Cerebellar cortex (tissue), 1 donor: ENCODE results near the gene CCDC141.

Experiments used
- DNase-seq: peaks from one replicate; pipeline ENCODE4 v3.0.0-alpha.2; 2015; ENCODE audit warnings: low spot score

The CCDC141 gene

DNA sequence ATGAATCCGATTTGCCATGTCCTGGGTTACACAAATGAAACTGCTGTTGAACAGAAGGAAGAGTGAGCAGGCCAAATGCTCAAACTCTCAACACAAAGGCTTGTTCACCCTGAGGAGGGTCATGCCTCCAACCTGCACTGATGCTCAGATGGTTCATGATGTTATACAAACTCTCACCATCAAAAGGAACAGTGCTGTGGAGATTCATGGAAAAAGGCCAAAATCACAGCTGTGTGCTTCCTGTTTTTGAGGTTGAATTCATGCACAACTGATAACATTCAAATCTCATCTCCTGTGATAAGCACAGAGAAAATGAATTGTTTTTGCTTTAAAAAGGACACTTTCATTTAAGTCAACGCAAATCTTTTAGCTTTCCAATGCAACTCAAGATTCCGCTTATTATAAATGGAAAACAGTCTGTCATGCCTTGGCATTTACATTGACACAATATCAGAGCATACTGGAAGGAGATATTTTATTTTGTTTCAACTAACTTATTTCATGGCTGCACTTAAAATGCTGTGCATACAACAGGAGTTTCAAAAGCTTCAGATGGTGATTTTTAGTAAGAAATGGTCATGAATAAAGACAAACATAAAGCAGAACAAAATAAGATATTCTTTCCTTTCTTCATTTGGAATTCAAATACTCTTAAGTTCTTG is 220.5 kb downstream of the CCDC141 start:
- DNase-seq, result no peak

DNA sequence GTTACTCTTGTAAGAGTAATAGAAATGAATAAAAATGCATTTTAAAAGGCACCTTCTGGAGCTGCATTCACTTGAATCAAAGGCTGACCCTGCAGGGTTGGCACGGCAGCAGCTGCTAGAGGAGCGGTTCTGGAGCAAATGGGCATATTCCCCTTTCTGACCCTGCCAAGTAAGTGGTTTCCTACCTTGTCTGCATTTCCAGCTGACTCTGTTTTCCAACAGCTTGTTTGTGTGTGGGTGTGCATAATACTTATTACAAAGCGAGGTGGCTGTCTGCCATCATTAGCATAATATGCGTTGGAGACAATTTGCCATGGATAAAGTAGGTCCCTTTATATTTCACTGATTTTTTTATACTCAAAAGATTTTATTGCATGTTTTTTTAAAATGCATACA is 221.5 kb downstream of the CCDC141 start:
- DNase-seq, result no peak

DNA sequence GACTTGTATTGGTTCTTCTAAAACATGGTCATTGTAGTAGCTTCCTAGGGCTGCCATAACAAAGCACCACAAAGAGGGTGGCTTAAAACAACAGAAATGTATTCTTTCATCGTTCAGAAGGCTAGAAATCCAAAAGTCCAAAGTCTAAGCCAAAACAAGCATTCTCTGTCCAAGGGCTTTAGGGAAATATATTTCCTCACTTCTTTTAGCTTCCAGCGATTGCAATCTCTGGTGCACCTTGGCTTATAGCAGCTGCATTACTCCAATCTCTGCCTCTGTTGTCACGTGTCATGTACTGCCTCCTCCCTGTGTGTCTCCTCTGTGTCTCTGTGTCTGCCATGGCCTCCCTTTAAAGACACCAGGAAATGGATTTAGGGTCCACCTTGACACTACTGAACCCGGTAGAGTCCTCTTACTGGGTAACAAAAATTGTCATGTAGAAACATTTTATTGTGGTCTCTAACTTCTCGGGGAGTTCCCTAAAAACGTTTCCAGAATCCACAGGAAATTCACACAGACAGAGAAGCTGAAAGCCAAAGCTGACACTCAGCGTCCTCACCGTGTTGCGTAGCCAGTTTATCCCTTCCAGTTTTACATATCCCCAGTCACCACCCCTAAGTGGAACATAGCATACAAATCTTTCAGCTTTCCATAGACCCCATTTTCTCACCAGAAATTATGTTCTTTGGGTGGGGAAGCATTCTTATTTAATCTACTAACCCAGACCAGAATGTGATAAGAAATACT is 222.0 kb downstream of the CCDC141 start:
- no peak for DNase-seq

DNA sequence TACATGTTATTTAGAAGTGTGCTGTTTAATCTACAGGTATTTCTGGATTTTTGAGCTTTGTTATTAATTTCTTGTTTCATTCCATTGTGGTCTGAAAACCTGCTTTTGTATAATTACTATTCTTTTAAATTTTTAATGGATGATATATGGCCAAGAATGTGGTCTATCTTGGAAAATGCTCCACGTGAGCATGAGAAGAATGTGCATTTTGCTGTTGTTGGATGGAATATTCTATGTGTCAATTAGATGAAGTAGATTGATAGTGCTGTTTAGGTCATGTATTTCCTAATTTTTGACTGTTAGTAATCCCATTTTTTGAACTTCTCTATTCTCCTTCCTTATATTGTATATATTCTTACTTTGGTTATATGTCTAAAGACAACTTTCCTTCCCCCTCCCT is 222.8 kb downstream of the CCDC141 start:
- no peak for DNase-seq

DNA sequence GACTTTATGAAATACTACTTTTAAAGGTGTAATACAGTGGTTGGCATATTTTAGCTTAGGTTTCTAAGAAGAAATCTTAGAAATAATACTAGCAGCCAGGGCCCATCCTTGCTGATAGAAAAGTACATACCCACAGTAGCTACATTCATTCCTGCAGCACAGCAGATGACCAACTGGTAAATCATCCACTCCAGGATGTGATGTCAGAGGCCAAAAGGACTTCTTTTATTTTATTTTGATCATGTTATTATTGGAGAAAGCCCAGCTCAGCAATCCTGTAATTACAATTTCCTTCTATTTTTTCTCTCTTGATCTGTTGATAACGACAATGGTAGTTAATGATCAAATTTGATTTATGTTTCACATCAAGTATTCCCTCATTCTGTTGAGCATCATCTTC is 224.8 kb downstream of the CCDC141 start:
- no peak for DNase-seq

DNA sequence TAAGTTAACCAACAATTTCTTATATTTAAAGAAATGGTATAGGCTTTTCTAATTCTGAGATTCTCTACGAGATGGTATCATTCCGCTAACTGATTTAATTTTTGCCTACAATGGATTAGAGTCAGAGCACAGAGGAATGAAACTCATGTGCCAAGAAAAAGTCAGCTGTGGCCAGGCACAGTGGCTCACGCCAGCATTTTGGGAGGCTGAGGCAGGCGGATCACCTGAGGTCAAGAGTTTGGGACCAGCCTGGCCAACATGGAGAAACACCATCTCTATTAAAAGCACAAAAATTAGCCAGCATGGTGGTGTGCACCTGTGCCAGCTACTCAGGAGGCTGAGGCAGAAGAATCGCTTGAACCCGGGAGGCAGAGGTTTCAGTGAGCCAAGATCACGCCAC is 225.8 kb downstream of the CCDC141 start:
- DNase-seq, result no peak

DNA sequence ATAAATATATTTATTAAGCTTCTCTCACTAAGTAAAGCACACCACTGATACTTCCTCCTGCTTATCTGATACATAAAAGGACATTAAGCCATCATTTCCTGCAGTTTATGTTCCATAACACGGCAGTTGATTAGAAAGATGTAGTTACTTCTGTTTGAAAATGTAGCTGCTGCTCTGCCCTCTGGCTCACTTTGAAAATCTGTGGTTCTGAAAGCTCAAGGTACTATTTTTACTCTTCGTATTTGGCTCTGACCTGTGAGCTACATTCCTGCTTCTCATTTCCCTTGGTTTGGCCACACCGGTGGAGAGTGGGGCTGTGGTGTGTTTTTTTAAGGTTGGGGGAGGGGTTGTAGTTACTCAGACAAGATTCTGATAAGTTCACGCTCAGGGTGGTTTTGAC is 229.9 kb downstream of the CCDC141 start:
- no peak for DNase-seq

DNA sequence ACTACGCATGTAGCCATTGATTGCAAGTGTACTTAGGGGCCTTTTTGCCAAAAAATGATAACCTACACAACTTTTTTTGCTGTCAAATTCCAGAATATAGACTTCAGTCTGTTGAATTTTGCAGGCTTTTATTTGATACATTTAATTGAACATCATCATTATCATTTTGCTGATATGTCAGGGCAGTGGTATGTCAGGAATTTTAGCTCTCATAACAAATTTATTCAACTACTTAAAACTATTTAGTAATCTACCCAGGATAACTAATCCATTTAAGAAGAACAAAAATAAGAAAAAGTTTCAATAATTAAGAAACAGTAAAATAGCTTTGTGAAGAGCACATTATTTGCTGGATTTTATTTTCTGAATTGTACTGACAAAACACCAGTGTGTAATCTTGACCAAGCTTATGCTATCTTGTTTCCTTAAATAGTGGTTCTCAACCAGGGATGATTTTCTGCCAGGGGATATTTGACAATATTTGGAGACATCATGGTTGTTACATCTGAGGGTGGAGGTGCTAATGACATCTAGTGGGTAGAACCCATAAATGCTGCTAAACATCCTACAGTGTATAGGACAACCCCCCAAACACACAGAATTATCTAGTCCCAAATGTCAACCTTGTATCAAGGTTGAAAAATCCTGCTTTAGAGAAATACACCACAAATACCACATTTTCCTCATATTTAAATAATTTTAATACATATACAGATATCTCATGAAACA is 230.6 kb downstream of the CCDC141 start:
- DNase-seq, result no peak

DNA sequence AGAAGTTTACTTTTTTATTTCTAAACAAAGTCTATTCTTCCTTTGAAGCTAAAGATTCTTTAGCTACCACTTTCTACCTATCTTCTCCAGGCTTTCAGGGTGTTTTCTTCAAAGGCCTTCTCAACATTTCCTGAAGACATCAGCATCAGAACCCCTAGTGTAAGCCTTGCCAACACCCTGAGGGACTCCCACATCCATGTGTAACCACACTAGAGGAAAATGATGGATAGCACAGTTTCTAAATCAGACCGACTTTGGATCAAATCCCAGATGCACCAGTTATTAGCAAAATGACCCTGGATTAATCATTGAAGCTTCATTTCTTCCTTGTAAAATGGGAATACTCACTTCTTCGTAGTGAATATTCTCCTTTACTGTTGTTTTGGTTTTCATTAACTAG is 238.0 kb downstream of the CCDC141 start:
- no peak for DNase-seq

DNA sequence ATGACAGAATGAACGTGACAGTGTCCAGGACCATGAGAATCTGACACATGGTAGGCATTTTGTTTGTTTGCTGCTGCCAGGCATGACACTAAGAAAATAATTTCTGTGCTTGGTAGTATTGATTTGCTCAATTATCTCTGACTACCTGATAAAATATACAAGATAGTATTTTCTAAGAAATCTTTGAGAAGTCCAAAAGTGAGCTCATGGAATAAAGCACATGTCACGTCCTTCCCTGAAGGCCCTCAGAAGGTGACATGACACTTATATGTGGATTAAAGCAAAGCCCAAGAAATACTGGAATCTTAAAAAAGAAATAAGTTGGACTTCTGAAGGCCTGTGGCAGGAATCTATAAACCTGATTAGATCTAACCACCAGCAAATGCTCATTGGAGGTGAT is 238.9 kb downstream of the CCDC141 start:
- DNase-seq, result no peak

DNA sequence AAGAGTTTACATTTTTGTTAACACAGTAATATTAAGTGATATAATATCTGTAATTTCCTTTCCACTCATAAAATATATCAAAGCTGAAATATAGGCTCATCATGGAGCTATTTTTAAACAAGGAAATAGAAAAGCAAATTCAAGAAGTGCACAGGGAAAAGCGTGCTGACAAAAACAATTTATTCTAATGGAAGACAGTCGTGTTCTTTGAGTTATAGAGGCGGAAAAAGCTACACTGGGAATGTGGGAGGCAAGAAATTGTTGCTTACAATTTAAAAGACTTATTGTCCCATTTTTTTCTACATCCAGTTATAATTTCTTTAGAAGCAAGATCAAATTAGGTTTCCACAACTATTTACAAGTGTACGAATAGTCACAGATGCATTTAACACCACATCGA is 239.5 kb downstream of the CCDC141 start:
- DNase-seq, result no peak

DNA sequence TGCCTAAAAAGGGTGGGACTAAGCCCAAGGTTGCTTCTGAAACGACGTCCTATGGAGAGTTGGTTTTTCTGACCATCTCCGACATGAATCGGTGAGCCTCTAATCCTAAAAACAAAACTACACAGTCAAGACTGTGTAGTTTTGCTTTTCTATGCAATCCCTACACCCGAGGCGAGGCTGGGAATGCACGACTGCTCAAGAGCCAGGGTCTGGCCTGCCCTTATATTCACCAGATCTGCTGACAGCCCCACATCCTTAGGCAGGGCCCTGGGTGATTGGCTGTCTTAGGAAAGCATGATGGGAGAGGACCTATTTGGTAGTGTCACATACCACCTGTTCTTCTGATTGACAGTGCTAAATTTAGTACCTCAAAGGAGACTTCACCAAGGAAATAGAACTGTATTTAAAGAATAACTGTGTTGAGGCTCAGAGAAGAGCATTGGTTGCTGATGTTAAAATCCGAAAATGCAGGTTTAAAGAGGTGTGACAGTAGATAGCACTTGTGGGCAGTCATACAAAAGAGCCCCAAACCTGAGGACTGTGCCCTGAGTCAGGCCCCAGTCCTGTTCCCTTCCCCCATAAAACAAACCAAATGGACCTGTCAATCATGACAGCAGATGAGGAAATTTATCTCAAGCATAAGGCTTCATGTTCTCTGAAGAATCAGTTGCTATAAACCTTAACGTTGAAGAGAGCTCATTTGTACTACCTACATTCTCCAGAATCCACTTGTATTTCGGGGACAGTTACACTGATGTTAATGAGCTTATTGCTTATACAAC is 242.5 kb downstream of the CCDC141 start, which contains the start of gene TTN:
Gene TTN, minus strand, starts transcription at position 197 of the 782 bp plus-strand sequence. CDS start 2,781 bp downstream, outside the sequence.
- DNase-seq, result no peak

DNA sequence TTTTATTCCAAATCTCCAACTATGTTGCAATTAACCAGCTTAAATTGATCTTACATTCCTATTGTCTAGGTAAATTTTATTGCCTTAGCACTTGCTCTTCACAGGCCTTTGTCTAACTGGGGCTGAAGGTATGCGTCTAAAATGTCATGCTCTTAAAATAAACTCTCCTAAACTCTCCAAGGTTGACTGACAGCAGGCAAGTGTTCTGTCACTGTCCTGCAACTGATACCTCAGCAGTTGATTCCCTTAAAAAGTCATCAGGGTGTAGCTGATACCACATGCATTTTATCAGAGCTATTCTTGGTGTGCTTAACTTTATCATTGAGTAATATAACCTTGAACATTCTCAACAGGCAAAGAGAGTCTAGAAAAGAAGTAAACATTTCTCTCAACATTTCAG is 243.4 kb downstream of the CCDC141 start:
- DNase-seq, result no peak

DNA sequence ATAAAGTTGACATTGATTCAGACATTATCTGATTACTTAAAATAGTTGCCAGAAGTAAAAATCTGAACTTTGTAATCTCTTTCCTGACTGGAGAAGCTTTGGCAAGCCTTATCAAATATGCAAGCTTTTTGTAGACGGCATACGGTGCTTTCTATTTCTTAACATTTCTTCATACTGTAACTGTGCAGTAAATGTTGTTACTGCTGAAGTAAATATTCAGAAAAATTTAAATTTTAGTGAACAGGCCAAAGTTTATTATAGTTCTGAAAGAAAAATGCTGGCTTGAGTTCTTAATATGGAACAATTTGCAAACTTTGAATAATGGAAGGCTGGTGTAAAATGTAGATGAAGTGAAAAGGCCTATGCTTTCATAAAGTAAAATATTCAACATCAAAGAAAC is 244.5 kb downstream of the CCDC141 start:
- no peak for DNase-seq

DNA sequence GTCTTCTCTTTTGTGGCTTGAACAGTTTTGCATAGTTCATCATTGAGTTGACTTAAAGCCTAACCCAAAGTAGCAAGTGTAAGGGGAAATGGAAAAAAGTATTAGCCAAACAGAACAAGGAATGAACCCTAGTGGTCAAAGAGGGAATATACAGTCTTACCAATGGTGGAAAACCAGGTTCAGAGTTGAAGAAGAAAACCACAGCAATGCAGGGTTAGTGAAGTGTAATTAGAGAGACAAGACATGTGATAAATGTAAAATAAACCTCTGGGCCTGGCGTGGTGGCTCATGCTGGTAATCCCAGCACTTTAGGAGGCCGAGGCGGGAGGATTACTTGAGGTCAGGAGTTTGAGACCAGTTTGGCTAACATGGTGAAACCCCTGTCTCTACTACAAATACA is 245.1 kb downstream of the CCDC141 start:
- peak; percentile 8 for DNase-seq

DNA sequence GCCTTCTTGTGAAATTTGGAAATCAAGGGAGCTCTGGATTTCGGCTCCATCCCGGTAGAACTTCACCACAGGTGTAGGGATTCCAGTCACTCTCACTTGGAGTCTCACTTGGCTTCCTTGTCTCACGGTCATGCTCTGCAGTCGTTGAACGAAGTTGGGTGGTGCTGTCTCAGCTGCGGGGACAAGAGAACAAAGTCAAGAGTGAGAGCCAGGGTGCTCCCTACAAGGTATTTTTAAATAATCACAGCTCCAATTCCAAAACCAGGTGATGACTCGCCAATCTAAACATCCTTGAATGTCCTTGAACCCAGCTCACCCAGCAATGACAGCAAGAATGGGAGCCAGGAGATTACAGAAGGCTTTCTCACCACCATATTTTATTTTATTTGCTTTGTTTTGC is 249.4 kb downstream of the CCDC141 start:
- DNase-seq, result no peak

DNA sequence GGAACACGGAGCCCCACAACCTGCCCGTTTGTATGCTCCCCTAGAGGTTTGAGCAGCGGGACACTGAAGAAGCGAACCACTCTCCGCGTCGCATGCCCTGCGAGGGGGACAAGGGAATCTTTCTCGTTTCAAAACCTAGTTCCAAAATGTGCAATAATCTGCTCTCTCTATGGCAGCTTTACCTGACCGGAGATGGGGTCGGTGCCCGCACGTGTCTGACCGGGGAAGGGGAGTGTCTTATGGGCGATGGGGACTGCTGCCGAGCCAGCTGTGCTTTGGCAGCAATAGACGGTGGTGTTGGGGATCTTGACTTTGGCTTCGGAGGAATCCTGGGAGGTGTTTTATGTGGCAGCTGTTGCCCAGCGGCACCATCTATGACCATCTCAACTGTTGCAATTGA is 250.6 kb downstream of the CCDC141 start:
- no peak for DNase-seq

DNA sequence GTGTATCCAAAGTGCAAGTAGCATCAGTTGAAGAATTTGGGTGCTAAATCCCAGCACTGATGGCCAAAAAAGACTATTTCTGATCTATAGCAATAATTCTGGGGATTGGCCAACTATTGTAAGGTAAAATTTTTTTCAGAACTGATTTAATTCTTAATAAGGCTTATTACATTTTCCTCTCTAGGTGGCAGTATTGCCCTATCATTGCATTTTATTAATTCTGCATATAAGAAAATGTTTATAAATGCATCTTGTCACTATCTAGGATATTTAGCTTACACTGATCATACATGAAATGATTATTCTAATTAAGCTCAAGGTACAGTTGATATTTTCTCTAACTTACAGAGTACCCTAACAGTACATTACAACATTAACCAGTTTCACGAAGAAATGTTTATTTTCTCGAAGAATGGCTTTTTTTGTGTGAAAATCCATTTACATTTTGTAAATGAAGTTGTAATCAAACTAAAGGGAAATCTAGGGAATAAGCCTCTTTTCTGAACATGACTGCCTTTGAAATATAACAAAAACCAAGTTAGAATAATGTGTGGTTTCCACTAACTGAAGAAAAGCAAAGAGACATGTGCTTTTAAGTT is 253.8 kb downstream of the CCDC141 start:
- peak; percentile 7 for DNase-seq

DNA sequence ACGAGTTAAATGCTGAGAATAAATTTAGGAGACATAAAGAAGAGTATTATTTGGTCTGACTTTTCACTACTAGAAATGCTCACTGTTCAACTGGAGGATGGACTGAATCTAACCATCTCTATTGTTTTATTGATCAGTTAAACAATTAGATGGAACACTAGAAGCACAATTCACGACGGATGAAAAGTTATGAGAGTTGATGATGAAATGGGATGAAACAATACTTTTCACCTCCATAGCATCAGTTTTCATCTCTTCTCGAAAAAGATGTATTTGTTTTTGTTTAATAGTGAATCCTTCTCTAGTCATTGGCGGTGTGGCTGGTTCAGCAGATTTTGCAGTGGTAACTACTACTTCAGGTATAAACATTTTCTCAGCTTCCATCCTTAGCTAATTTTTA is 262.0 kb downstream of the CCDC141 start:
- DNase-seq, result no peak

DNA sequence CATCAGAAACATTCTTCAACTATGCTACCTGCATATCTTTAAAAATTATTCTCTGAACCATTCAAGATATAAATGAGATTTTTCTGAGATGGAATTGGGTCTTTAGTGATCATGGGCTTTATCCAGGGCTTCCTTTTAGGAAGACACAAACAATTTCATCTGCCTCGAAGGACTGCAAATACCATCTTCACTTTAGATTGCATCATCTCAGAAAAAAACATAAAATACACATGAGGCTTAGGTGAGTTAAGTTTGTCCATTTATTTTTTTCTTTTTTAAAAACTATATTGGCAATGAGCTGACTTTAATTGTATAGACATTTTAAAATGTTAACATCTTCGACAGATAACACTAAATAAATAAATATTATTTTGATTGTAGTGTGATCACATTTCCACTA is 262.8 kb downstream of the CCDC141 start:
- no peak for DNase-seq

DNA sequence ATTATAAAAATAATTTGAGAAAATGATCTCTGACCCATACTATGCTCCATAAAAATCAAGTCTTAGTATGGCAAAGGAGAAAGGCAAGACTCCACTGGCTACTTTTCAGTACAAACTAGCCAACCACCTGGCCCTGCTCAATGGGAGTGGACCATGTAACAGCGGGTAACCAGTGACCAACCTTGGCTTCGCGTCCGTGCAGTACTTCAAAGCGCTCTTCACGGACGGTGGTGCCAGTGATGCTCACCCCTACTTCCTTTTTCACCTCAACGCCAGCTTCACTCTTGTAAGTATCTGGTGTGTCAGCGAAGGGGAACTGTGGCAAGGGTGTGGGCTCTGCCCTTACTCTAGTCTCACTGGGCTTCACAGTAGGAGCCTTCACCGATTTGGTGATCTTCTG is 266.0 kb downstream of the CCDC141 start:
- DNase-seq, result no peak

DNA sequence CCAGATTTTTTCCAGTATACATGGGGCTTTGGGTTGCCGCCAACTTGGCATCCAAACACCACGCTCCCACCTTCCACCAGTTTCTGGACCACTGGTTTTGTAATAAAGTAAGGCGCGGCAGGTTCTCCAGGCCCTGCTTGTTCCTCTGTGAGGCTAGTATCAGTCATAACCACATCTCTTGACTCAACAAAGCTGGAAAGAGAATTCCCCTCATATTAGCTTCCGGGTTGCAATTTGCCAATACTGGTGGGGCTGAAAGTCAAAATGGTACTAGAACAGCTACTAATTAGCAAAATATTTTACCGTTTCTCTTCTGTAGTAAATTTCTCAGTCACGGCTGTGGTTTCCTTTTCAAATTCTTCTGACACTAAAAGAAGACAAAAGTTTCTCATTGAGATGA is 267.7 kb downstream of the CCDC141 start:
- no peak for DNase-seq
